Endothelial cell of umbilical vein (primary cell): ENCODE results near the gene XXYLT1.

Source experiments
- EZH2 ChIP-seq: IDR thresholded peaks from 2 replicates; pipeline ENCODE4 v1.6.1; 2012; ENCODE audit warnings: borderline replicate concordance, low read depth, mild to moderate bottlenecking, moderate library complexity, low read length, inconsistent platforms; ENCODE audit not compliant: severe bottlenecking
- FOS ChIP-seq: IDR thresholded peaks from 2 replicates; pipeline ENCODE4 v1.6.1; 2011; ENCODE audit warnings: mild to moderate bottlenecking, low read length, moderate library complexity, borderline replicate concordance; ENCODE audit not compliant: insufficient read depth
- GATA2 ChIP-seq: IDR thresholded peaks from 2 replicates; pipeline ENCODE4 v1.7.0; 2011; ENCODE audit warnings: low read depth, mild to moderate bottlenecking, moderate library complexity, mixed read lengths, low read length; ENCODE audit not compliant: insufficient read length, insufficient read depth
- JUN ChIP-seq: IDR thresholded peaks from 2 replicates; pipeline ENCODE4 v1.6.1; 2011; ENCODE audit warnings: borderline replicate concordance, low read depth; ENCODE audit not compliant: insufficient read length, insufficient read depth
- MYC ChIP-seq: IDR thresholded peaks from one replicate; pipeline ENCODE4 v1.6.1; 2011; ENCODE audit warnings: mild to moderate bottlenecking, low read depth, low read length
- POLR2A ChIP-seq: IDR thresholded peaks from 2 replicates; pipeline ENCODE4 v1.6.1; 2012; ENCODE audit warnings: low read depth, mild to moderate bottlenecking, control low read depth, low read length
- POLR2AphosphoS5 ChIP-seq: IDR thresholded peaks from 2 replicates; pipeline ENCODE4 v1.6.1; 2012; ENCODE audit warnings: low read depth, mild to moderate bottlenecking, control low read depth, low read length, moderate library complexity; ENCODE audit not compliant: insufficient read depth
- TF ChIP-seq, protein P1 (sequence below), 2 donors: IDR thresholded peaks; 1 replicate in 1 of 2; 2 replicates in 1 of 2; pipeline ENCODE4 v1.5.1; 2011; ENCODE audit warnings: low read length in 2 of 2, mild to moderate bottlenecking in 2 of 2, moderate library complexity in 2 of 2, control low read depth in 1 of 2, inconsistent platforms in 1 of 2, low read depth in 1 of 2; ENCODE audit not compliant: insufficient read depth in 1 of 2; ENCODE audit errors: extremely low read depth in 1 of 2
- TF ChIP-seq, protein P2 (sequence below): IDR thresholded peaks from 2 replicates; pipeline ENCODE4 v1.6.1; 2011; ENCODE audit not compliant: insufficient read depth, insufficient read length

DNA sequence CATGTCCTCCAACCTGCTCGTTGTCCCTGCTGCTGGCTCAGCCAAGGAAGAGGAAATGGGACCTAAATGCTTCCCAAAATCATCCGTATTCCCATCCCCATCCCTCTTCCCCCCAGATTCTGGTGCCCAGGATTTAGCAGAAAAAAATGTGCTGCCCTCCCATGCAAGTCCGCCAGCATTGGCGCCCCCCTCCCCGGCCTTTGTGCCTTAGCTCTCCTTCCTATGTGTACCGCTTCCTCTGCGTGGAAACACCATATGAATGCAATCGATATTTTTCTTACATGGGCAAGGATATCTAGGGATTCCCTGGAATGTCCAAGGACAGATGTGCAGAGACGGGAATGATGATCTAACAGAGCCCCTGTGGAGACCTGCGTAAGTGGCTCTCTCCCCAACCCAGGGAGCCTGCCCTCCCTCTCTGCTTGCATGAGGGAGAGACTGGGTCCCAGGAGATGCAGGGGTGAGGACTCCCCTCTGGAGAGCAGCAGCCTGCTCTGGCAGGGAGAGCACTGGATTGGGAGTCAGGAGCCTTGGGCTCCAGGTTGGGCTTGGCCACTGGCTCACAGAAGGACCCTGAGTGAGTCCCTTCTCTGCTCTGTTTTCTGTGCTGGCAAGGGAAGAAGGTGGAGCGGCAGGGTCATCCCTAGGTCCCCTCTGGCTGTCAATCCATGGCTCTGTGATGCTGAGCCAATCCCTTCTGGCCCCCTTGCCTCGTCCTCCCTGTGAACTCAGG, 227.2 kb downstream of the XXYLT1 start:
- TF ChIP-seq POLR2AphosphoS5 (no peak), EZH2 (no peak), GATA2 (no peak), JUN (no peak), FOS (no peak), MYC (no peak), POLR2A (no peak)
- TF ChIP-seq, protein P1, sequence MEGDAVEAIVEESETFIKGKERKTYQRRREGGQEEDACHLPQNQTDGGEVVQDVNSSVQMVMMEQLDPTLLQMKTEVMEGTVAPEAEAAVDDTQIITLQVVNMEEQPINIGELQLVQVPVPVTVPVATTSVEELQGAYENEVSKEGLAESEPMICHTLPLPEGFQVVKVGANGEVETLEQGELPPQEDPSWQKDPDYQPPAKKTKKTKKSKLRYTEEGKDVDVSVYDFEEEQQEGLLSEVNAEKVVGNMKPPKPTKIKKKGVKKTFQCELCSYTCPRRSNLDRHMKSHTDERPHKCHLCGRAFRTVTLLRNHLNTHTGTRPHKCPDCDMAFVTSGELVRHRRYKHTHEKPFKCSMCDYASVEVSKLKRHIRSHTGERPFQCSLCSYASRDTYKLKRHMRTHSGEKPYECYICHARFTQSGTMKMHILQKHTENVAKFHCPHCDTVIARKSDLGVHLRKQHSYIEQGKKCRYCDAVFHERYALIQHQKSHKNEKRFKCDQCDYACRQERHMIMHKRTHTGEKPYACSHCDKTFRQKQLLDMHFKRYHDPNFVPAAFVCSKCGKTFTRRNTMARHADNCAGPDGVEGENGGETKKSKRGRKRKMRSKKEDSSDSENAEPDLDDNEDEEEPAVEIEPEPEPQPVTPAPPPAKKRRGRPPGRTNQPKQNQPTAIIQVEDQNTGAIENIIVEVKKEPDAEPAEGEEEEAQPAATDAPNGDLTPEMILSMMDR (IDR thresholded peaks at IDR 0.05; ENCODE audit: extremely low read depth in 1 of 2, insufficient read depth in 1 of 2, low read depth in 1 of 2, low read length in 2 of 2): no peak
- TF ChIP-seq, protein P2, sequence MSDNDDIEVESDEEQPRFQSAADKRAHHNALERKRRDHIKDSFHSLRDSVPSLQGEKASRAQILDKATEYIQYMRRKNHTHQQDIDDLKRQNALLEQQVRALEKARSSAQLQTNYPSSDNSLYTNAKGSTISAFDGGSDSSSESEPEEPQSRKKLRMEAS: no peak
